Fibroblast of lung (primary cell): ENCODE measurements around the gene LIPM. TPM values are rescaled to one million over a fixed set of nuclear protein-coding genes. Genes with fewer than 3 reads are reported as not detected.
A peak's percentile ranks its signal among the peaks of the same experiment; 100 is the strongest.

Experiments used
- DNase-seq, 2 donors: peaks; one replicate each; pipeline versions ENCODE4 v3.0.0 to v3.0.0-alpha.2; 2010; ENCODE audit warnings: low read depth in 2 of 2
- H2AFZ ChIP-seq: 2 replicates; pipeline ENCODE4 v1.5.1; 2012; ENCODE audit warnings: low read length, control low read depth, inconsistent platforms
- H3K27ac ChIP-seq: 2 replicates; pipeline ENCODE4 v1.5.1; 2011; ENCODE audit warnings: low read length, control low read depth; ENCODE audit not compliant: insufficient read depth
- H3K27me3 ChIP-seq: 2 replicates; pipeline ENCODE4 v1.5.1; 2011; ENCODE audit warnings: mild to moderate bottlenecking, low read length; ENCODE audit not compliant: control insufficient read depth, insufficient read depth
- H3K36me3 ChIP-seq: 2 replicates; pipeline ENCODE4 v1.5.1; 2011; ENCODE audit warnings: low read length; ENCODE audit not compliant: control insufficient read depth, insufficient read depth
- H3K4me1 ChIP-seq: 2 replicates; pipeline ENCODE4 v1.5.1; 2011; ENCODE audit warnings: low read length; ENCODE audit not compliant: control insufficient read depth, insufficient read depth; ENCODE audit errors: extremely low read depth
- H3K4me2 ChIP-seq: 2 replicates; pipeline ENCODE4 v1.5.1; 2011; ENCODE audit warnings: low read length, control low read depth; ENCODE audit not compliant: insufficient read depth; ENCODE audit errors: extremely low read depth
- H3K4me3 ChIP-seq, 4 experiments: fragments of 200-600 bp in 1 of 4; sonication (generic) in 1 of 4; replicated peaks in 1 of 4; 2 replicates each; pipeline ENCODE4 v1.5.1; 2011 to 2016; ENCODE audit warnings: low read length in 4 of 4, low read depth in 3 of 4, mild to moderate bottlenecking in 3 of 4, control low read depth in 2 of 4, inconsistent platforms in 1 of 4, mixed read lengths in 1 of 4; ENCODE audit not compliant: insufficient read depth in 1 of 4; ENCODE audit errors: control extremely low read depth in 1 of 4
- H3K79me2 ChIP-seq: 2 replicates; pipeline ENCODE4 v1.5.1; 2012; ENCODE audit warnings: mild to moderate bottlenecking, low read length, inconsistent platforms; ENCODE audit not compliant: control insufficient read depth, insufficient read depth
- H3K9ac ChIP-seq: 2 replicates; pipeline ENCODE4 v1.5.1; 2011; ENCODE audit warnings: mild to moderate bottlenecking, low read length, control low read depth; ENCODE audit not compliant: insufficient read depth
- H3K9me3 ChIP-seq: 2 replicates; pipeline ENCODE4 v1.5.1; 2012; ENCODE audit warnings: low read depth, low read length; ENCODE audit not compliant: control insufficient read depth, insufficient read depth
- H4K20me1 ChIP-seq: 2 replicates; pipeline ENCODE4 v1.5.1; 2011; ENCODE audit warnings: low read length; ENCODE audit not compliant: control insufficient read depth, insufficient read depth; ENCODE audit errors: extremely low read depth
- EZH2 ChIP-seq: IDR thresholded peaks from 2 replicates; pipeline ENCODE4 v1.5.1; 2012; ENCODE audit warnings: low read length, control low read depth, mild to moderate bottlenecking; ENCODE audit errors: missing control alignments
- polyA plus RNA-seq, 2 donors: library from polyadenylated mRNA; depleted of rRNA in 1 of 2; stranded (reverse) in 1 of 2; unstranded in 1 of 2; fragments of >200 nt; gene quantifications; 2 replicates each; pipeline ENCODE4 v1.2.1, GENCODE V29; 2011 to 2012; ENCODE audit warnings: missing spikeins in 1 of 2
- total RNA-seq: library from RNA; depleted of rRNA; stranded (reverse); fragments of >200 nt; gene quantifications from 2 replicates; pipeline ENCODE4 v1.2.1, GENCODE V29; 2014
- TF ChIP-seq, protein P1 (sequence below), 2 donors: IDR thresholded peaks in 1 of 2; conservative IDR thresholded peaks in 1 of 2; 1 replicate in 1 of 2; 2 replicates in 1 of 2; pipeline ENCODE4 v1.5.1; 2011 to 2012; ENCODE audit warnings: low read length in 2 of 2, control low read depth in 1 of 2, inconsistent platforms in 1 of 2, low read depth in 1 of 2, mild to moderate bottlenecking in 1 of 2

LIPM gene
- total and polyA plus RNA-seq, 2 donors (not counting 1 experiment from before 2014, with no cell fraction given): not detected

DNA sequence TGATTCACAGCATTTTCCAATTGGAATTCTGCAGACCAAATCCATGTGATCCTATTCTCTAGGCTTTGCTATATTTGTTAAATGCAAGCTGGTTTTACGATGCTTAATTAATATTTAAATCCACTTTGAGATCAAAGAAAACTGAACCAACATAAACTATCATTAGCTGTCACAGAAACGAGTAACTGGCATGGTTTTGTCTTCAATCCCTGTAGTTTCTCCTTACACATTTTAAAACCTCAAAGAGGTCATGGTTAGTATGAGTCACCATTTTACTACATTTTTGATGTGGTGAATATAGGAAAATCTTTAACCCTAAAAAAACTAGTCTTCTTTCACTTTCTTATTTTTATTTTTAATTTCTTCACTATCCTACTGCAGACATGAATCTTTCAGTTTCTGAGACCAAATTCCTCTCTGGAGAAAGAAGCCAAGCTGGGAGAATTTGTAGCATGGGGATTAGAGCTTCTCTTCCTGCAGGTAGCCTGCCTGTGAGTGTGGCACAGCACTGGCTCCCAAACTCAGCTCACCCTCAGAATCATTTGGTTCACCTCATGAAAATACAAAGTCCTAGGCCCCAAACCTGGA, 8.7 kb upstream of the LIPM start:
- no peaks in the 10 kb centered on the region for H3K9me3 ChIP-seq
- no peak for TF ChIP-seq EZH2
- TF ChIP-seq, protein P1, sequence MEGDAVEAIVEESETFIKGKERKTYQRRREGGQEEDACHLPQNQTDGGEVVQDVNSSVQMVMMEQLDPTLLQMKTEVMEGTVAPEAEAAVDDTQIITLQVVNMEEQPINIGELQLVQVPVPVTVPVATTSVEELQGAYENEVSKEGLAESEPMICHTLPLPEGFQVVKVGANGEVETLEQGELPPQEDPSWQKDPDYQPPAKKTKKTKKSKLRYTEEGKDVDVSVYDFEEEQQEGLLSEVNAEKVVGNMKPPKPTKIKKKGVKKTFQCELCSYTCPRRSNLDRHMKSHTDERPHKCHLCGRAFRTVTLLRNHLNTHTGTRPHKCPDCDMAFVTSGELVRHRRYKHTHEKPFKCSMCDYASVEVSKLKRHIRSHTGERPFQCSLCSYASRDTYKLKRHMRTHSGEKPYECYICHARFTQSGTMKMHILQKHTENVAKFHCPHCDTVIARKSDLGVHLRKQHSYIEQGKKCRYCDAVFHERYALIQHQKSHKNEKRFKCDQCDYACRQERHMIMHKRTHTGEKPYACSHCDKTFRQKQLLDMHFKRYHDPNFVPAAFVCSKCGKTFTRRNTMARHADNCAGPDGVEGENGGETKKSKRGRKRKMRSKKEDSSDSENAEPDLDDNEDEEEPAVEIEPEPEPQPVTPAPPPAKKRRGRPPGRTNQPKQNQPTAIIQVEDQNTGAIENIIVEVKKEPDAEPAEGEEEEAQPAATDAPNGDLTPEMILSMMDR (conservative IDR thresholded peaks at IDR 0.05 in 1 of 2, IDR thresholded peaks at IDR 0.05 in 1 of 2; ENCODE audit: low read depth in 1 of 2, low read length in 2 of 2): no peak
- H3K27ac ChIP-seq: no peak overlapping the region
- no peak overlapping the region for H3K4me3 ChIP-seq
- no peaks in the 10 kb centered on the region for H3K79me2 ChIP-seq
- no peak overlapping the region for H3K4me2 ChIP-seq
- H2AFZ ChIP-seq: no peak overlapping the region
- H3K27me3 ChIP-seq: no peaks in the 10 kb centered on the region
- no peak overlapping the region for H3K9ac ChIP-seq
- DNase-seq: peak; percentile 66 to 78
- no peaks in the 10 kb centered on the region for H3K36me3 ChIP-seq
- H4K20me1 ChIP-seq: no peaks in the 10 kb centered on the region
- H3K4me1 ChIP-seq: no peaks in the 10 kb centered on the region

- no peak for DNase-seq
- no peaks in the 10 kb centered on the region for H4K20me1 ChIP-seq
- no peaks in the 10 kb centered on the region for H3K4me1 ChIP-seq
- H3K9ac ChIP-seq: no peak overlapping the region
- H3K27ac ChIP-seq: no peak overlapping the region
- no peaks in the 10 kb centered on the region for H3K36me3 ChIP-seq
- H2AFZ ChIP-seq: no peak overlapping the region
- H3K27me3 ChIP-seq: no peaks in the 10 kb centered on the region
- TF ChIP-seq, protein P1 (conservative IDR thresholded peaks at IDR 0.05 in 1 of 2, IDR thresholded peaks at IDR 0.05 in 1 of 2; ENCODE audit: low read depth in 1 of 2, low read length in 2 of 2): no peak
- no peak for TF ChIP-seq EZH2
- no peak overlapping the region for H3K4me2 ChIP-seq
- H3K79me2 ChIP-seq: no peaks in the 10 kb centered on the region
- H3K4me3 ChIP-seq: no peak overlapping the region
- no peaks in the 10 kb centered on the region for H3K9me3 ChIP-seq
These were observed 7.8 kb upstream of the LIPM start for GRCh38 chr10:88794731-88795130.

DNA sequence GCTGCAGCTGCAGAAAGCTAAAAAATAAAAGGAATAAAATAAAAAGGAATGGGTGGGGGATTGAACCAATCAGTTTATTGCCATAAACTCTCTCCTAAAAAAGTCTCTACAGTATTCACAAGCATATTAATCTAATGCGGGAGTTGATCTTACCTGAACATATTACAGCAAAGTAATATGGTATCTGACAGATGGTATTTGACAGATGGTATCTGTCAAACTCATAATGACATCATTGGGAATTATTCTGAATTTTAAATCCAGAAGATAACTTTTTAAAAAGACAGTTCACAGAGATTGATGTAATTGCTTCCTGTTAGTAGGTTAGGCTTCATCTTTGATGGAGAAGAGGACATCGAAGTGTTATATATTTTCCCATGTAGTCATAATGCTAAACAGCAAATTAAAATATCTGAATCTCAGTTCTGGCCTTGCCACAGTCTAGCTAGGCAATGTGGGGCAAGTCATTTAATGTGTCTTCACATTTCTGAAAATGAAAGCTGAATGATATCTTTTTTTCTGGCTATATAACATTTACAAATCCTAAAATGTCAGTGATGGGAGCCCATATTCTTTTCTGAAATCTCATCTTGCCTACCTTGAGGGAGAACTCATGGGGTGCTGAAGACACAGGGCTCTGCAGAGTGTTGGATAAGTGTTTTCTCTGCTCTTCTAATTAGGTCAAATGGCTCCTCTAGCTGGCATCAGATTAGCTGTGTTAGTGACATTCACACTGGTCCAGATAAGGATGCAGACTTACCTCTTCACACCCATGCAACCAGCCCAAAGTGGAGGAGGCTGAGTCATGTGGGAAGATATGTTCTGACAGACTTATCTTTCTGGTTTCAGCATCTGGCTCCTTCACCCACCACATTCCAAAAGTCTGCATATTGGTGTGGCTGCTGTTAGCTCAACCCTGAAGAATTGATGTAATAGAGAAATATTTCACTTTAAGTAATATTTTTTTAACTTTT, 2.1 kb upstream of the LIPM start:
- no peak for TF ChIP-seq EZH2
- TF ChIP-seq, protein P1 (conservative IDR thresholded peaks at IDR 0.05 in 1 of 2, IDR thresholded peaks at IDR 0.05 in 1 of 2; ENCODE audit: low read depth in 1 of 2, low read length in 2 of 2): no peak
- Histone ChIP-seq H3K27ac (no peak overlapping the region), H3K4me3 (no peak overlapping the region), H2AFZ (no peak overlapping the region), H3K9ac (no peak overlapping the region), H3K4me1 (no peaks in the 10 kb centered on the region), H3K27me3 (no peaks in the 10 kb centered on the region), H3K36me3 (no peaks in the 10 kb centered on the region), H3K4me2 (no peak overlapping the region), H4K20me1 (no peaks in the 10 kb centered on the region), H3K79me2 (no peaks in the 10 kb centered on the region), H3K9me3 (no peaks in the 10 kb centered on the region)
- peak; percentile 21 to 92 for DNase-seq
